ENCODE measurements around the gene PIEZO2. TPM values are rescaled to one million over a fixed set of nuclear protein-coding genes. Genes with fewer than 3 reads are reported as not detected.

Gene PIEZO2
- total RNA-seq, 1 experiment from 2014 or later: 10.7 TPM

- DNase-seq (ENCODE audit: low spot score): no peak
- H3K4me1 Mint-ChIP-seq: peaks cover 7% of the 10 kb centered on the region; the same call in 1 of the 2 replicates
- H3K36me3 Mint-ChIP-seq: peaks cover 6% of the 10 kb centered on the region
- ChIA-PET CTCF (interaction anchor here (1.4 kb wide), 1 partner anchor 10 kb away, joined by 8 read pairs; no protein-coding TSS in a partner anchor), POLR2A (no interaction called here)
- TF ChIP-seq ZNF425 (CRISPR knock-in tag; conservative IDR thresholded peaks at IDR 0.05) (no peak), ATF1 (CRISPR knock-in tag; IDR thresholded peaks at IDR 0.05) (no peak), E2F5 (CRISPR knock-in tag; IDR thresholded peaks at IDR 0.05) (no peak), TCF7 (CRISPR knock-in tag; IDR thresholded peaks at IDR 0.05; ENCODE audit: low read depth) (no peak), OVOL2 (CRISPR knock-in tag; IDR thresholded peaks at IDR 0.05; ENCODE audit: borderline replicate concordance) (no peak), MLX (CRISPR knock-in tag; IDR thresholded peaks at IDR 0.05) (no peak), SMAD4 (CRISPR knock-in tag; IDR thresholded peaks at IDR 0.05) (no peak), CBFB (CRISPR knock-in tag; IDR thresholded peaks at IDR 0.05; ENCODE audit: low read depth) (no peak), ZNF317 (CRISPR knock-in tag; IDR thresholded peaks at IDR 0.05; ENCODE audit: borderline replicate concordance, low read depth) (no peak), ZNF423 (CRISPR knock-in tag; IDR thresholded peaks at IDR 0.05) (no peak), CREB1 (CRISPR knock-in tag; IDR thresholded peaks at IDR 0.05) (no peak), RORB (CRISPR knock-in tag; IDR thresholded peaks at IDR 0.05) (no peak), ZNF671 (CRISPR knock-in tag; IDR thresholded peaks at IDR 0.05) (no peak)
- H3K4me3 Mint-ChIP-seq: no peak overlapping the region
- no peak overlapping the region for H3K27ac Mint-ChIP-seq
- peaks cover 8% of the 10 kb centered on the region; the same call in 1 of the 2 replicates for H3K9me3 Mint-ChIP-seq
- ATAC-seq: no peak
- no peaks in the 10 kb centered on the region for H3K27me3 Mint-ChIP-seq (ENCODE audit: low read depth)
These were observed 98.4 kb downstream of the PIEZO2 start for GRCh38 chr18:11050966-11051365.

GRCh38 chr18:11047817-11048216 lies 101.6 kb downstream of the PIEZO2 start:
- no peak overlapping the region for H3K27ac Mint-ChIP-seq
- no peak for DNase-seq (ENCODE audit: low spot score)
- H3K27me3 Mint-ChIP-seq (ENCODE audit: low read depth): no peaks in the 10 kb centered on the region
- peaks cover 9% of the 10 kb centered on the region for H3K36me3 Mint-ChIP-seq
- no peak overlapping the region for H3K4me3 Mint-ChIP-seq
- CTCF ChIA-PET: no interaction called here
- peaks cover 7% of the 10 kb centered on the region; the same call in 1 of the 2 replicates for H3K4me1 Mint-ChIP-seq
- no peak for ATAC-seq
- TF ChIP-seq SMAD3 (CRISPR knock-in tag; IDR thresholded peaks at IDR 0.05; ENCODE audit: borderline replicate concordance): no peak
- TF ChIP-seq ELF4 (CRISPR knock-in tag; IDR thresholded peaks at IDR 0.05; ENCODE audit: low read depth): no peak
- TF ChIP-seq ZNF317 (CRISPR knock-in tag; IDR thresholded peaks at IDR 0.05; ENCODE audit: borderline replicate concordance, low read depth): no peak
- no peak for TF ChIP-seq IRF1 (CRISPR knock-in tag; IDR thresholded peaks at IDR 0.05)
- H3K9me3 Mint-ChIP-seq: peaks cover 8% of the 10 kb centered on the region; the same call in 1 of the 2 replicates
- POLR2A ChIA-PET: no interaction called here

- H3K9me3 Mint-ChIP-seq: peaks cover 8% of the 10 kb centered on the region; the same call in 1 of the 2 replicates
- no peak overlapping the region for H3K27ac Mint-ChIP-seq
- ChIA-PET POLR2A (no interaction called here), CTCF (no interaction called here)
- no peak overlapping the region for H3K4me3 Mint-ChIP-seq
- DNase-seq (ENCODE audit: low spot score): no peak
- H3K4me1 Mint-ChIP-seq: peaks cover 7% of the 10 kb centered on the region; the same call in 1 of the 2 replicates
- no peaks in the 10 kb centered on the region for H3K27me3 Mint-ChIP-seq (ENCODE audit: low read depth)
- ATAC-seq: no peak
- peaks cover 9% of the 10 kb centered on the region for H3K36me3 Mint-ChIP-seq
- no peak for TF ChIP-seq TCF7 (CRISPR knock-in tag; IDR thresholded peaks at IDR 0.05; ENCODE audit: low read depth)
- no peak for TF ChIP-seq ZSCAN18 (CRISPR knock-in tag; IDR thresholded peaks at IDR 0.05)
- TF ChIP-seq ERG (CRISPR knock-in tag; IDR thresholded peaks at IDR 0.05): no peak
- no peak for TF ChIP-seq ZNF263 (CRISPR knock-in tag; IDR thresholded peaks at IDR 0.05; ENCODE audit: low read depth)
- TF ChIP-seq USF2 (CRISPR knock-in tag; IDR thresholded peaks at IDR 0.05): no peak
- no peak for TF ChIP-seq STAT6 (CRISPR knock-in tag; conservative IDR thresholded peaks at IDR 0.05; ENCODE audit: low read depth)
These were observed 102.2 kb downstream of the PIEZO2 start for GRCh38 chr18:11047156-11047555.
